Measurements from ENCODE around the gene MRPL47. TPM values are rescaled to one million over a fixed set of nuclear protein-coding genes. Genes with fewer than 3 reads are reported as not detected.

Gene MRPL47
- total RNA-seq, 1 donor from 2014 or later: 38.6 TPM

DNA sequence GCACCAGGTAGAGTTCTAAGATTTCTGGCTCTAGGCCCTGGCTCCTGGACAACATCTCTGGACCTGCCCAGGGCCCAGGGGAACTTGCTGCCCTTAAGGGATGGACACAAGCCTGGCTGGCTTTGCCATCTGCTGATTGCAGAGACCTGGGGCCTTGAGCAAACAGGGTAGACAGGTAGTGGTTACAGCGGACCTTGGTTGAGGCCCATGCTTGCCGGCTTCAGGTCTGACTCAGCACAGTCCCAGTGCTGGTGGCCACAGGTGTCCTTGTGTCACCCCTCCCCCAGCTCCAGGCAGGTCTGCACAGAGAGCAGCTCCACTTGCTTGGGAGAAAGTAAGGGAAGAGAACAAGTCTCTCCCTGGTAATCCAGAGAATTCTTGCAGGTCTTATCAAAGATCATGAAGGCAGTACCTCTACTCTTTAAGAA lies 57.6 kb downstream of the MRPL47 start:
- ChIA-PET POLR2A (no interaction called here), CTCF (interaction anchor here (0.5 kb wide), 1 partner anchor 231 kb away, joined by 3 read pairs; no protein-coding TSS in a partner anchor)
- Mint-ChIP-seq H3K27ac (no peak overlapping the region), H3K4me1 (no peaks in the 10 kb centered on the region), H3K27me3 (peaks cover 3% of the 10 kb centered on the region), H3K9me3 (peaks cover 2% of the 10 kb centered on the region), H3K4me3 (no peak overlapping the region), H3K36me3 (ENCODE audit: low read depth) (no peaks in the 10 kb centered on the region)
- DNase-seq (no peak), ATAC-seq (ENCODE audit: low read depth) (no peak)
- intact Hi-C loops (cut with micrococcal nuclease): no loop called here
- TF ChIP-seq, protein P1, sequence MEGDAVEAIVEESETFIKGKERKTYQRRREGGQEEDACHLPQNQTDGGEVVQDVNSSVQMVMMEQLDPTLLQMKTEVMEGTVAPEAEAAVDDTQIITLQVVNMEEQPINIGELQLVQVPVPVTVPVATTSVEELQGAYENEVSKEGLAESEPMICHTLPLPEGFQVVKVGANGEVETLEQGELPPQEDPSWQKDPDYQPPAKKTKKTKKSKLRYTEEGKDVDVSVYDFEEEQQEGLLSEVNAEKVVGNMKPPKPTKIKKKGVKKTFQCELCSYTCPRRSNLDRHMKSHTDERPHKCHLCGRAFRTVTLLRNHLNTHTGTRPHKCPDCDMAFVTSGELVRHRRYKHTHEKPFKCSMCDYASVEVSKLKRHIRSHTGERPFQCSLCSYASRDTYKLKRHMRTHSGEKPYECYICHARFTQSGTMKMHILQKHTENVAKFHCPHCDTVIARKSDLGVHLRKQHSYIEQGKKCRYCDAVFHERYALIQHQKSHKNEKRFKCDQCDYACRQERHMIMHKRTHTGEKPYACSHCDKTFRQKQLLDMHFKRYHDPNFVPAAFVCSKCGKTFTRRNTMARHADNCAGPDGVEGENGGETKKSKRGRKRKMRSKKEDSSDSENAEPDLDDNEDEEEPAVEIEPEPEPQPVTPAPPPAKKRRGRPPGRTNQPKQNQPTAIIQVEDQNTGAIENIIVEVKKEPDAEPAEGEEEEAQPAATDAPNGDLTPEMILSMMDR (IDR thresholded peaks at IDR 0.05): no peak

- CTCF ChIA-PET: interaction anchor here (1.1 kb wide), 1 partner anchor 11 kb away, joined by 3 read pairs; no protein-coding TSS in a partner anchor
- intact Hi-C loops (cut with micrococcal nuclease): no loop called here
- TF ChIP-seq, protein P1 (IDR thresholded peaks at IDR 0.05): no peak
- Mint-ChIP-seq H3K9me3 (no peaks in the 10 kb centered on the region), H3K27me3 (peaks cover 3% of the 10 kb centered on the region), H3K4me3 (no peak overlapping the region), H3K4me1 (no peaks in the 10 kb centered on the region), H3K27ac (no peak overlapping the region), H3K36me3 (ENCODE audit: low read depth) (no peaks in the 10 kb centered on the region)
- POLR2A ChIA-PET: no interaction called here
- ATAC-seq (ENCODE audit: low read depth) (no peak), DNase-seq (no peak)
Measured at GRCh38 chr3:179544981-179545645, 59.3 kb downstream of the MRPL47 start.

DNA sequence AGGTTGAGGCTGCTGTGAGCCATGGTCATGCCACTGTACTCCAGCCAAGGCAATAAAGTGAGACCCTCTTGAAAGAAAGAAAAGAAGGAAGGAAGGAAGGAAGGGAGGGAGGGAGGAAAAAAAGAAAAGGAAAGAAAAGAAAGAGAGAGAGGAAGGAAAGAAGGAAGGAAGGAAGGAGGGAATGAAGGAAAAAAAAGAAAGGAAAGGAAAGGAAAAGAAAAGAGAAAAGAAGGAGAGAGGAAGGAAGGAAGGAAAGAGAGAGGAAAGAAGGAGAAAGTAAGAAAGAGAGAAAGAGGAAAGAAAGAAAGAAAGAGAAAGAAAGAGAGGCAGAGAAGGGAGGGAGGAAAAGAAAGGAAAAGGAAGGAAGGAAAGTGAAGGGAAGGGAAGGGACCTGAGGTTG lies 62.1 kb downstream of the MRPL47 start:
- intact Hi-C loops (cut with micrococcal nuclease): no loop called here
- CTCF ChIA-PET: no interaction called here
- no peak overlapping the region for H3K4me3 Mint-ChIP-seq
- no peak overlapping the region for H3K27ac Mint-ChIP-seq
- no peak for DNase-seq
- H3K4me1 Mint-ChIP-seq: no peaks in the 10 kb centered on the region
- POLR2A ChIA-PET: no interaction called here
- no peaks in the 10 kb centered on the region for H3K9me3 Mint-ChIP-seq
- TF ChIP-seq, protein P1 (IDR thresholded peaks at IDR 0.05): no peak
- H3K36me3 Mint-ChIP-seq (ENCODE audit: low read depth): no peaks in the 10 kb centered on the region
- ATAC-seq (ENCODE audit: low read depth): no peak
- H3K27me3 Mint-ChIP-seq: peaks cover 3% of the 10 kb centered on the region

GRCh38 chr3:179541596-179541995 lies 62.8 kb downstream of the MRPL47 start:
- DNase-seq: no peak
- CTCF ChIA-PET: no interaction called here

DNA sequence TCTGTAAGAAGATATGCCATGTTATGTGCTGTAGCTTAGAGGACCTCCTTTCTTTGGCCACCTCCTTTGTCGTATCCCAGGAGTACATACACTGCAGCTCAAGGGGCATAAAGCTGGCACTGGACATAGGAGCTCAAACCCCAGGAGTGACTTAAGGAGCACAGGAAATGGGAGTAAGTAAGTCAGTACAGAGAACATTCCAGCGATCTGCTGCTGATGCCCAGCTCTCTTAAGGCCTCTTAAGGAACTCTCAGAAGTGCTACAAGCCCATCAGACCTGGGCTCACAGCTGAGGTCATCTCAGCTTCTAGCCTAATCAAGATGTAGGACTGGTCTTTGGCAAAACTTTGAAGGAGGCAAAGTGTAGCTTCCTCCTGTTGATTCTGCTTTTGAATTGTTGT lies 63.3 kb downstream of the MRPL47 start:
- POLR2A ChIA-PET: no interaction called here
- Mint-ChIP-seq H3K4me1 (no peaks in the 10 kb centered on the region), H3K9me3 (no peaks in the 10 kb centered on the region), H3K27ac (no peak overlapping the region), H3K27me3 (no peaks in the 10 kb centered on the region), H3K36me3 (ENCODE audit: low read depth) (no peaks in the 10 kb centered on the region), H3K4me3 (no peak overlapping the region)
- ATAC-seq (ENCODE audit: low read depth): no peak
- TF ChIP-seq, protein P1 (IDR thresholded peaks at IDR 0.05): no peak
- intact Hi-C loops (cut with micrococcal nuclease): no loop called here
- no peak for DNase-seq
- CTCF ChIA-PET: no interaction called here

More at GRCh38 chr3:179541596-179541995, 62.8 kb downstream of the MRPL47 start:
- no peak overlapping the region for H3K4me3 Mint-ChIP-seq
- POLR2A ChIA-PET: no interaction called here
- H3K27me3 Mint-ChIP-seq: no peaks in the 10 kb centered on the region
- ATAC-seq (ENCODE audit: low read depth): no peak
- TF ChIP-seq, protein P1 (IDR thresholded peaks at IDR 0.05): no peak
- H3K4me1 Mint-ChIP-seq: no peaks in the 10 kb centered on the region
- intact Hi-C loops (cut with micrococcal nuclease): no loop called here
- H3K27ac Mint-ChIP-seq: no peak overlapping the region
- H3K36me3 Mint-ChIP-seq (ENCODE audit: low read depth): no peaks in the 10 kb centered on the region
- H3K9me3 Mint-ChIP-seq: no peaks in the 10 kb centered on the region

Other genes starting within 250 kb of the MRPL47 start
- gene GNB4, start 153.2 kb downstream of the MRPL47 start, total RNA-seq: 18.0 and 22.7 TPM in 2 replicates
- gene ACTL6A, start 41.7 kb downstream of the MRPL47 start, total RNA-seq: 55.0 and 58.2 TPM in 2 replicates
- 63.5 and 67.3 TPM in 2 replicates for gene NDUFB5, start 156 bp upstream of the MRPL47 start, total RNA-seq
- gene USP13, start 48.4 kb upstream of the MRPL47 start, total RNA-seq: 9.9 and 11.0 TPM in 2 replicates